ENCODE results near the gene GPR3.

DNA sequence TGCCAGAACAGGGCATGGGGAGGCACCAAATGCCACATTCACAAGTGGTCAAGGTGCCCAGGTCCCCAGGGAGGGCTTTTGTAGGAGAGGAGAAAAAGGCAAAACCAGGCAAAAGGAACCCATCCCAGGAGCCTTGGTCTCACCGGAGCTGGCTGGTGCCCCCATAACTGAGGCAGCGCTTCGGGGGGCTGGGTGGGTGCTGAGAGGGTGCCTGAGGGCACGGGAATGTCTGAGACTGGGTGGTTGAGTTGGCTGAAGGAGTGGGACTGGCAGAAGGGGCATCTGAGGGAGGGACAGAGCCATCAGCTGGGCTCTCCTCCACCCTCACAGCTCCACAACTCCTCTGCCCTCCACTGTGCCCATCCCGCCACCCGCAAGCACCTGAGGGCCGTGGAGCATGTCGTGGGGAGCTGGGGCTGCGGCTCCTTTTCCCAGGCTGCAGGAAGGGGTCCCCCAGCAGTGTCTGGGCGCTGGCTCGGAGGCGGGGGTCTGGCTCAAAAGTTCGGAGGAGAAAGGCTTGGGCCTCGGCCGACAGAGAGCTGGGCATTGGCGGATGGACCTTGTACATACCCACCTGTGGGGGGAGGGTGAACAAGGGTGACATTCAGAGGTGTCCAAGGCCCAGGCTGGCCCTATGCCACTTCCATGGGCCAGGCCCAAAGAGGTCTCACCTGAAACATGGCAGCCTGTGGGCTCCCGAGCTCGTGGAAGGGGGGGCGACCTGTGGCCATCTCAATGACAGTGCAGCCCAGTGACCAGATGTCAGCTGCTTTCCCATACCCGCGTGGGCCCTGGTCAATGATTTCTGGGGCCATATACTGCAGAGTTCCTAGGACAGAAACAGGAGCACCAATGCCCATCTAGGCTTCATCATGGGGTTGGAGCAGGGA lies 34.1 kb upstream of the GPR3 start:
- no peak for TF ChIP-seq POLR2A (IDR thresholded peaks at IDR 0.05; ENCODE audit: control extremely low read depth in 1 of 2, low read depth in 2 of 2, low read length in 2 of 2)
- TF ChIP-seq EZH2 (IDR thresholded peaks at IDR 0.05; ENCODE audit: low read depth, low read length, severe bottlenecking) = no peak
- no peak for TF ChIP-seq EP300 (IDR thresholded peaks at IDR 0.05; ENCODE audit: borderline replicate concordance in 1 of 2, low read depth in 2 of 2, low read length in 2 of 2)
- TF ChIP-seq, protein P1, sequence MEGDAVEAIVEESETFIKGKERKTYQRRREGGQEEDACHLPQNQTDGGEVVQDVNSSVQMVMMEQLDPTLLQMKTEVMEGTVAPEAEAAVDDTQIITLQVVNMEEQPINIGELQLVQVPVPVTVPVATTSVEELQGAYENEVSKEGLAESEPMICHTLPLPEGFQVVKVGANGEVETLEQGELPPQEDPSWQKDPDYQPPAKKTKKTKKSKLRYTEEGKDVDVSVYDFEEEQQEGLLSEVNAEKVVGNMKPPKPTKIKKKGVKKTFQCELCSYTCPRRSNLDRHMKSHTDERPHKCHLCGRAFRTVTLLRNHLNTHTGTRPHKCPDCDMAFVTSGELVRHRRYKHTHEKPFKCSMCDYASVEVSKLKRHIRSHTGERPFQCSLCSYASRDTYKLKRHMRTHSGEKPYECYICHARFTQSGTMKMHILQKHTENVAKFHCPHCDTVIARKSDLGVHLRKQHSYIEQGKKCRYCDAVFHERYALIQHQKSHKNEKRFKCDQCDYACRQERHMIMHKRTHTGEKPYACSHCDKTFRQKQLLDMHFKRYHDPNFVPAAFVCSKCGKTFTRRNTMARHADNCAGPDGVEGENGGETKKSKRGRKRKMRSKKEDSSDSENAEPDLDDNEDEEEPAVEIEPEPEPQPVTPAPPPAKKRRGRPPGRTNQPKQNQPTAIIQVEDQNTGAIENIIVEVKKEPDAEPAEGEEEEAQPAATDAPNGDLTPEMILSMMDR (IDR thresholded peaks at IDR 0.05; ENCODE audit: control extremely low read depth in 1 of 3, insufficient read depth in 1 of 3, low read depth in 1 of 3, low read length in 3 of 3) = no peak
- no peak for TF ChIP-seq POLR2AphosphoS5 (IDR thresholded peaks at IDR 0.05; ENCODE audit: low read depth, low read length)
- no peak for TF ChIP-seq RAD21 (IDR thresholded peaks at IDR 0.05 in 1 of 2, conservative IDR thresholded peaks at IDR 0.05 in 1 of 2; ENCODE audit: low read depth in 2 of 2, low read length in 2 of 2)
- TF ChIP-seq EGR1 (IDR thresholded peaks at IDR 0.05; ENCODE audit: borderline replicate concordance, low read depth, low read length) = no peak
- TF ChIP-seq SP2 (IDR thresholded peaks at IDR 0.05; ENCODE audit: low read length) = no peak
- no peak for TF ChIP-seq SIX5 (IDR thresholded peaks at IDR 0.05; ENCODE audit: low read depth, low read length)
- TF ChIP-seq ZNF274 (IDR thresholded peaks at IDR 0.05; ENCODE audit: borderline replicate concordance, extremely low read depth, low read length) = no peak
- TF ChIP-seq, protein P2, sequence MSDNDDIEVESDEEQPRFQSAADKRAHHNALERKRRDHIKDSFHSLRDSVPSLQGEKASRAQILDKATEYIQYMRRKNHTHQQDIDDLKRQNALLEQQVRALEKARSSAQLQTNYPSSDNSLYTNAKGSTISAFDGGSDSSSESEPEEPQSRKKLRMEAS (IDR thresholded peaks at IDR 0.05) = no peak
- TF ChIP-seq RFX5 (IDR thresholded peaks at IDR 0.05; ENCODE audit: borderline replicate concordance, low read depth, low read length) = no peak

Measured in H1 (cell line).